ENCODE measurements around the gene CCDC92. TPM values are rescaled to one million over a fixed set of nuclear protein-coding genes. Genes with fewer than 3 reads are reported as not detected.

CCDC92 gene
- total RNA-seq, 4 donors from 2014 or later = 7.4 to 67.3 (median 32.8) TPM

- DNase-seq = no peak
- Histone ChIP-seq H3K9me3 (no peaks in the 10 kb centered on the region), H3K27me3 (no peaks in the 10 kb centered on the region), H3K4me1 (no peaks in the 10 kb centered on the region), H3K4me3 (no peak overlapping the region), H3K36me3 (no peaks in the 10 kb centered on the region), H3K27ac (no peak overlapping the region)
- no peak for TF ChIP-seq CTCF (IDR thresholded peaks at IDR 0.05)
- no peak for TF ChIP-seq POLR2A (IDR thresholded peaks at IDR 0.05)
- intact Hi-C loops (cut with DNase I; ENCODE audit: low total_unique reads) = no loop called here
These were observed 42.6 kb downstream of the CCDC92 start for GRCh38 chr12:123929946-123930583.

GRCh38 chr12:123928897-123929296 is 43.7 kb downstream of the CCDC92 start:
- H3K4me3 ChIP-seq = no peak overlapping the region
- H3K9me3 ChIP-seq = no peaks in the 10 kb centered on the region
- no peaks in the 10 kb centered on the region for H3K36me3 ChIP-seq
- no peak overlapping the region for H3K27ac ChIP-seq
- no peak for TF ChIP-seq POLR2A (IDR thresholded peaks at IDR 0.05)
- TF ChIP-seq CTCF (IDR thresholded peaks at IDR 0.05) = no peak
- no peaks in the 10 kb centered on the region for H3K4me1 ChIP-seq
- intact Hi-C loops (cut with DNase I; ENCODE audit: low total_unique reads) = no loop called here
- DNase-seq = no peak
- H3K27me3 ChIP-seq = no peaks in the 10 kb centered on the region

DNA sequence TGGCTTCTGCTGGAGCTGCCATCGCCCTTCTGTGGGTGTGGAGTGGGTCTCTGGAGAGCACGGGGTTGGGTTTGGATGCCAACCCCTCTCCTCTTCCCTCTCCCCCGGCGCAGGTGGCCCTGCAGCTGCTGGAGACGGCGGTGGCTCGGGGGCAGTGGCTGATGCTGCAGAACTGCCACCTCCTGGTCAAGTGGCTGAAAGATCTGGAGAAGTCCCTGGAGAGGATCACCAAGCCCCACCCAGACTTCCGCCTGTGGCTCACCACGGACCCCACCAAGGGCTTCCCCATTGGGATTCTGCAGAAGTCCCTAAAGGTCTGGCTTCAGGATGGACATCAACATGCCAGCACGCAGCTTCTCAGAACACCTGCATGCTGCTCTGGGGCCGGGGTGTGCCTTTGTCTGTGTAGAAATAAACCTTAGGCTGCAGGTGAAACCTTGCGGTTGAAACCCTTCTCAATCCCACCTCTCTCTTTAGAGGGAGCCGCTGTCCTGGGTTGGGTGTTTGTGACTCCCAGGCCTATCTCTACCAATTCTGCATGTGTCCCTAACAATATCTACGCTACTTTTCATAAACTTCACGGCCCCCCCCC is 44.3 kb downstream of the CCDC92 start:
- H3K4me3 ChIP-seq = no peak overlapping the region
- intact Hi-C loops (cut with DNase I; ENCODE audit: low total_unique reads) = no loop called here
- DNase-seq = no peak
- no peak for TF ChIP-seq POLR2A (IDR thresholded peaks at IDR 0.05)
- TF ChIP-seq CTCF (IDR thresholded peaks at IDR 0.05) = no peak
- H3K27ac ChIP-seq = no peak overlapping the region
- H3K4me1 ChIP-seq = no peaks in the 10 kb centered on the region
- no peaks in the 10 kb centered on the region for H3K9me3 ChIP-seq
- no peaks in the 10 kb centered on the region for H3K36me3 ChIP-seq
- H3K27me3 ChIP-seq = no peaks in the 10 kb centered on the region

GRCh38 chr12:123924539-123924938 is 48.1 kb downstream of the CCDC92 start:
- intact Hi-C loops (cut with DNase I; ENCODE audit: low total_unique reads) = no loop called here

More at GRCh38 chr12:123924539-123924938, 48.1 kb downstream of the CCDC92 start:
- Histone ChIP-seq H3K4me1 (no peaks in the 10 kb centered on the region), H3K27ac (no peak overlapping the region), H3K36me3 (no peaks in the 10 kb centered on the region), H3K27me3 (no peaks in the 10 kb centered on the region), H3K4me3 (no peak overlapping the region), H3K9me3 (no peaks in the 10 kb centered on the region)
- no peak for DNase-seq
- TF ChIP-seq CTCF (IDR thresholded peaks at IDR 0.05) = no peak
- TF ChIP-seq POLR2A (IDR thresholded peaks at IDR 0.05) = no peak

All from uterus (tissue), 4 donors.